ENCODE measurements around the gene CXCR2. TPM values are rescaled to one million over a fixed set of nuclear protein-coding genes. Genes with fewer than 3 reads are reported as not detected.
"Not testable (repeated sequence)": the region's sequence is repeated elsewhere in the genome, so short reads cannot be mapped to it uniquely, and the experiment has no call there.

CXCR2 gene
- polyA plus RNA-seq, 1 donor: 0.12 TPM

GRCh38 chr2:218093879-218094278, 31.9 kb upstream of the CXCR2 start:
- Histone ChIP-seq H3K27ac (ENCODE audit: low read length) (no peak overlapping the region), H3K4me3 (ENCODE audit: low read length) (no peak overlapping the region), H3K27me3 (ENCODE audit: control insufficient read depth, insufficient read depth, low read length) (peaks cover 3% of the 10 kb centered on the region), H3K4me1 (ENCODE audit: control insufficient read depth, insufficient read depth, low read length) (no peaks in the 10 kb centered on the region), H3K36me3 (ENCODE audit: control insufficient read depth, insufficient read depth, low read length) (no peaks in the 10 kb centered on the region), H3K9me3 (ENCODE audit: control insufficient read depth, low read depth, low read length) (no peaks in the 10 kb centered on the region)
- no peak for DNase-seq
- WGBS (ENCODE audit: insufficient coverage, low lambda C conversion rate): 100% methylated on average over 2 of the region's 3 CpGs

GRCh38 chr2:218095853-218096252, 30.0 kb upstream of the CXCR2 start:
- no peak overlapping the region for H3K27ac ChIP-seq (ENCODE audit: low read length)
- no peak overlapping the region for H3K4me3 ChIP-seq (ENCODE audit: low read length)
- no peak for DNase-seq
- no peaks in the 10 kb centered on the region for H3K4me1 ChIP-seq (ENCODE audit: control insufficient read depth, insufficient read depth, low read length)
- 60% methylated on average over 4 of the region's 8 CpGs for WGBS (ENCODE audit: insufficient coverage, low lambda C conversion rate)
- no peaks in the 10 kb centered on the region for H3K36me3 ChIP-seq (ENCODE audit: control insufficient read depth, insufficient read depth, low read length)
- H3K27me3 ChIP-seq (ENCODE audit: control insufficient read depth, insufficient read depth, low read length): no peaks in the 10 kb centered on the region
- no peaks in the 10 kb centered on the region for H3K9me3 ChIP-seq (ENCODE audit: control insufficient read depth, low read depth, low read length)

DNA sequence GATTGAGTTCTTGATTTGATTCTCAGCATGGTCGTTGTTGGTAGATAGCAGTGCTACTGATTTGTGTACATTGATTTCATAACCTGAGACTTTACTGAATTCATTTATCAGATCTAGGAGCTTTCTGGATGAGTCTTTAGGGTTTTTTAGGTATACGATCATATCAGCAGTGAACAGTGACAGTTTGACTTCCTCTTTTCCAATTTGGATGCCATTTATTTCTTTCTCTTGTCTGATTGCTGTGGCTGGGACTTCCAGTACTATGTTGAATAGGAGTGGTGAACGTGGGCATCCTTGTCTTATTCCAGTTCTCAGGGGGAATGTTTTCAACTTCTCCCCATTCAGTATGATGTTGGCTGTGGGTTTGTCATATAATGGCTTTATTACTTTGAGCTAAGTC, 27.9 kb upstream of the CXCR2 start:
- H3K9me3 ChIP-seq (ENCODE audit: control insufficient read depth, low read depth, low read length): no peaks in the 10 kb centered on the region
- H3K27me3 ChIP-seq (ENCODE audit: control insufficient read depth, insufficient read depth, low read length): no peaks in the 10 kb centered on the region
- no peaks in the 10 kb centered on the region for H3K4me1 ChIP-seq (ENCODE audit: control insufficient read depth, insufficient read depth, low read length)
- no CpG with 5 or more reads among the region's 3 CpGs for WGBS (ENCODE audit: insufficient coverage, low lambda C conversion rate)
- no peak overlapping the region for H3K27ac ChIP-seq (ENCODE audit: low read length)
- no peak overlapping the region for H3K4me3 ChIP-seq (ENCODE audit: low read length)
- H3K36me3 ChIP-seq (ENCODE audit: control insufficient read depth, insufficient read depth, low read length): no peaks in the 10 kb centered on the region
- DNase-seq: no peak

DNA sequence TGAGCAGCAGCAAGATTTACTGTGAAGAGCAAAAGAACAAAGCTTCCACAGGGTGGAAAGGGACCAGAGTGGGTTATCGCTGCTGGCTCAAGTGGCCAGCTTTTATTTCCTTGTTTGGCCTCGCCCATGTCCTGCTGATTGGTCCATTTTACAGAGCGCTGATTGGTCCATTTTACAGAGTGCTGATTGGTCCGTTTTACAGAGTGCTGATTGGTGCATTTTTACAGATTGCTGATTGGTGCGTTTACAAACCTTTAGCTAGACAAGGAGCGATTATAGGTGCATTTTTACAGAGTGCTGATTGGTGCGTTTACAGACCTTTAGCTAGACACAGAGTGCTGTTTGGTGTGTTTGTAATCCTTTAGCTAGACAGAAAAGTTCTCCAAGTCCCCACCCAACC, 17.0 kb upstream of the CXCR2 start:
- not testable (repeated sequence) for H3K27me3 ChIP-seq (ENCODE audit: control insufficient read depth, insufficient read depth, low read length); H3K36me3 ChIP-seq (ENCODE audit: control insufficient read depth, insufficient read depth, low read length); H3K4me1 ChIP-seq (ENCODE audit: control insufficient read depth, insufficient read depth, low read length); DNase-seq; H3K9me3 ChIP-seq (ENCODE audit: control insufficient read depth, low read depth, low read length); H3K27ac ChIP-seq (ENCODE audit: low read length); H3K4me3 ChIP-seq (ENCODE audit: low read length)
- WGBS (ENCODE audit: insufficient coverage, low lambda C conversion rate): 100% methylated on average over 1 of the region's 7 CpGs

DNA sequence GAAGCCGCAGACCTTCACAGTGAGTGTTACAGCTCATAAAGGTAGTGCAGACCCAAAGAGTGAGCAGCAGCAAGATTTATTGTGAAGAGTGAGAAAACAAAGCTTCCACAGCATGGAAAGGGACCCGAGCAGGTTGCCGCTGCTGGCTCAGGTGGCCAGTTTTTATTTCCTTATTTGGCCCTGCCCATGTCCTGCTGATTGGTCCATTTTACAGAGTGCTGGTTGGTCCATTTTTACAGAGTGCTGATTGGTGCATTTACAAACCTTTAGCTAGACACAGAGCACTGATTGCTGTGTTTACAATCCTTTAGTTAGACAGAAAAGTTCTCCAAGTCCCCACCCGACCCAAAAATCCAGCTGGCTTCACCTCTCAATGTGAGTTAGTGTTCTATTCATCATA, 4.0 kb upstream of the CXCR2 start:
- H3K27me3 ChIP-seq (ENCODE audit: control insufficient read depth, insufficient read depth, low read length); H3K4me1 ChIP-seq (ENCODE audit: control insufficient read depth, insufficient read depth, low read length); H3K27ac ChIP-seq (ENCODE audit: low read length); H3K4me3 ChIP-seq (ENCODE audit: low read length); H3K9me3 ChIP-seq (ENCODE audit: control insufficient read depth, low read depth, low read length); H3K36me3 ChIP-seq (ENCODE audit: control insufficient read depth, insufficient read depth, low read length); DNase-seq: not testable (repeated sequence)
- no CpG with 5 or more reads among the region's 4 CpGs for WGBS (ENCODE audit: insufficient coverage, low lambda C conversion rate)

- not testable (repeated sequence) for H3K27ac ChIP-seq (ENCODE audit: low read length); H3K4me1 ChIP-seq (ENCODE audit: control insufficient read depth, insufficient read depth, low read length); H3K4me3 ChIP-seq (ENCODE audit: low read length); H3K9me3 ChIP-seq (ENCODE audit: control insufficient read depth, low read depth, low read length); DNase-seq; H3K27me3 ChIP-seq (ENCODE audit: control insufficient read depth, insufficient read depth, low read length); H3K36me3 ChIP-seq (ENCODE audit: control insufficient read depth, insufficient read depth, low read length)
Observed at GRCh38 chr2:218122286-218122685, 3.5 kb upstream of the CXCR2 start.

- H3K27me3 ChIP-seq (ENCODE audit: control insufficient read depth, insufficient read depth, low read length): peaks cover 11% of the 10 kb centered on the region
- H3K9me3 ChIP-seq (ENCODE audit: control insufficient read depth, low read depth, low read length): peaks cover 4% of the 10 kb centered on the region
- H3K27ac ChIP-seq (ENCODE audit: low read length): no peak overlapping the region
- H3K4me3 ChIP-seq (ENCODE audit: low read length): no peak overlapping the region
- DNase-seq: no peak
- WGBS (ENCODE audit: insufficient coverage, low lambda C conversion rate): 80% methylated on average over 1 of the region's 4 CpGs
- H3K4me1 ChIP-seq (ENCODE audit: control insufficient read depth, insufficient read depth, low read length): no peaks in the 10 kb centered on the region
- H3K36me3 ChIP-seq (ENCODE audit: control insufficient read depth, insufficient read depth, low read length): no peaks in the 10 kb centered on the region
Observed at GRCh38 chr2:218123986-218124385, 1.8 kb upstream of the CXCR2 start.

GRCh38 chr2:218125095-218125494, 733 bp upstream of the CXCR2 start:
- H3K4me3 ChIP-seq (ENCODE audit: low read length): no peak overlapping the region
- peaks cover 4% of the 10 kb centered on the region for H3K9me3 ChIP-seq (ENCODE audit: control insufficient read depth, low read depth, low read length)
- H3K36me3 ChIP-seq (ENCODE audit: control insufficient read depth, insufficient read depth, low read length): no peaks in the 10 kb centered on the region
- no peak for DNase-seq
- H3K4me1 ChIP-seq (ENCODE audit: control insufficient read depth, insufficient read depth, low read length): no peaks in the 10 kb centered on the region
- H3K27ac ChIP-seq (ENCODE audit: low read length): no peak overlapping the region
- H3K27me3 ChIP-seq (ENCODE audit: control insufficient read depth, insufficient read depth, low read length): peaks cover 13% of the 10 kb centered on the region
- WGBS (ENCODE audit: insufficient coverage, low lambda C conversion rate): no CpG with 5 or more reads among the region's 4 CpGs

DNA sequence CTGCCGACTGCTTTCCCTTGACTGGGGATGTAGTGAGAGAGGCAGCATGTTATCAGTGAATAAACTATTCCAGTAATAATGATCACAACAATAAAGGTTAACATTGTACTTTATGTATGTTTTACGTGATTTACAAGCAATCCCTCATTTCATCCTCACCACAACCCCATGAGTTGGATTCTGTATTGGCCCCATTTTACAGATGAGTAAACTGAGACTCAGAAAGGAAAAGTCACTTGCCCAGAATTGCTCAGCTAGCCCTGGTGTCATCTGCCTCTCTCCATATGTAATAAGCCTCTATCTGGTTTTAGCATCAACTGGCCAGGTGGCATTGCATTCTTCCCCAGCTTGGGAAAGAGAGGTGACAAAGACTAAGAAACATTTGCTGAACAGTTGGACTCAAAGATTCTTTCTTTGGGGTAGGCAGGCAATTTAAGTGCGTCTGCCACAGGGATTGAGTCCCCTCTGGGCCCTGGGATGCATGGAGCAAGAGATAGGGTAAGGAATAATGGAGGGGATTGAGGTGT, 2.2 kb downstream of the CXCR2 start:
- Histone ChIP-seq H3K4me3 (ENCODE audit: low read length) (no peak overlapping the region), H3K36me3 (ENCODE audit: control insufficient read depth, insufficient read depth, low read length) (no peaks in the 10 kb centered on the region), H3K4me1 (ENCODE audit: control insufficient read depth, insufficient read depth, low read length) (no peaks in the 10 kb centered on the region), H3K9me3 (ENCODE audit: control insufficient read depth, low read depth, low read length) (peaks cover 2% of the 10 kb centered on the region), H3K27ac (ENCODE audit: low read length) (no peak overlapping the region), H3K27me3 (ENCODE audit: control insufficient read depth, insufficient read depth, low read length) (peaks cover 13% of the 10 kb centered on the region)
- no peak for DNase-seq
- WGBS (ENCODE audit: insufficient coverage, low lambda C conversion rate): 100% methylated on average over 1 of the region's 3 CpGs

DNA sequence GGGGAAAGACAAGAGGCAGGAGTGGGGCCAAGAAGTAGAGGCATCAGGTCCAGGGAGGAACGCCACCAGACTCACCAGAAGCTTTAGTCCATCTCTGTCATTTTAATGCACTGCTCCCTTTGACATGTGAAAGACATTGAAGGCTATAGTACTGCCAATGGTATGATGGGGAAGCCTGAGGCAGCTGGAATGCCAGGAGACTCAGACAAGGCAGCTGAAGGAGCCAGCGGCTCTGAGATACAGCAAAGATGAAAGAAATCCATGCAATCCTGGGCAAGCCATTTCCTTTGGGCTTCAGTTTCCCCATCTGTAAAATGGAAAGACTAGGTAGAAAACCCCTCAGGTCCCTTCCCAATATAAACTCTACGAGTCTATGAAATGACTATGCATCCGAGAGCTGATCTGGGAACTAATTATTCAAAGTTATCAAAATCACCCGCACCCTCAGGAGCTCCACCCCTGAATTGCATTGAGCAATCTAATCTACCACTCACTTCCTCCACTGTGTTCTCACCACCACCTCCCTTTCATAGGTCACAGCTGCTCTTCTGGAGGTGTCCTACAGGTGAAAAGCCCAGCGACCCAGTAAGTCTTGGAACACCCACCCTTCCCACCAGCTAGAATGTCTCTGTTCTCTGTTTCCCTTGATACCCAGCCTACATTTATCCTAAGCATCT, 3.1 kb downstream of the CXCR2 start:
- peaks cover 13% of the 10 kb centered on the region for H3K27me3 ChIP-seq (ENCODE audit: control insufficient read depth, insufficient read depth, low read length)
- no peak overlapping the region for H3K27ac ChIP-seq (ENCODE audit: low read length)
- H3K9me3 ChIP-seq (ENCODE audit: control insufficient read depth, low read depth, low read length): no peaks in the 10 kb centered on the region
- H3K4me1 ChIP-seq (ENCODE audit: control insufficient read depth, insufficient read depth, low read length): no peaks in the 10 kb centered on the region
- DNase-seq: no peak
- no CpG with 5 or more reads among the region's 6 CpGs for WGBS (ENCODE audit: insufficient coverage, low lambda C conversion rate)
- no peak overlapping the region for H3K4me3 ChIP-seq (ENCODE audit: low read length)
- H3K36me3 ChIP-seq (ENCODE audit: control insufficient read depth, insufficient read depth, low read length): no peaks in the 10 kb centered on the region

GRCh38 chr2:218129458-218130135, 3.8 kb downstream of the CXCR2 start:
- H3K27me3 ChIP-seq (ENCODE audit: control insufficient read depth, insufficient read depth, low read length): peaks cover 13% of the 10 kb centered on the region
- H3K9me3 ChIP-seq (ENCODE audit: control insufficient read depth, low read depth, low read length): no peaks in the 10 kb centered on the region
- H3K27ac ChIP-seq (ENCODE audit: low read length): no peak overlapping the region
- DNase-seq: no peak
- H3K4me1 ChIP-seq (ENCODE audit: control insufficient read depth, insufficient read depth, low read length): no peaks in the 10 kb centered on the region
- H3K4me3 ChIP-seq (ENCODE audit: low read length): no peak overlapping the region
- H3K36me3 ChIP-seq (ENCODE audit: control insufficient read depth, insufficient read depth, low read length): no peaks in the 10 kb centered on the region
- 100% methylated on average over 1 of the region's 6 CpGs for WGBS (ENCODE audit: insufficient coverage, low lambda C conversion rate)

Data from large intestine (tissue), 3 donors.